Adrenal gland (tissue), 12 donors: Measurements from ENCODE around the gene ARR3. TPM values are rescaled to one million over a fixed set of nuclear protein-coding genes. Genes with fewer than 3 reads are reported as not detected.
"Not testable (repeated sequence)": the region's sequence is repeated elsewhere in the genome, so short reads cannot be mapped to it uniquely, and the experiment has no call there.

ENCODE experiments used
- DNase-seq, 7 donors: peaks; one replicate each; pipeline ENCODE4 v3.0.0-alpha.2; 2019 to 2020
- H3K27ac ChIP-seq, 5 donors: fragments of 200-600 bp; sonication (generic) in 4 of 5; 1 replicate in 3 of 5; 2 replicates in 2 of 5; pipeline versions ENCODE4 v1.5.1 to v1.8.0; 2016 to 2020; ENCODE audit warnings: mild to moderate bottlenecking in 1 of 5
- H3K27me3 ChIP-seq: fragments of 200-600 bp; 2 replicates; pipeline ENCODE4 v1.8.0; 2021
- H3K36me3 ChIP-seq, 2 donors: fragments of 200-600 bp; replicated peaks in 1 of 2; 1 replicate in 1 of 2; 2 replicates in 1 of 2; pipeline versions ENCODE4 v1.5.1 to v1.8.0; 2018 to 2022
- H3K4me1 ChIP-seq, 2 donors: fragments of 200-600 bp; replicated peaks in 1 of 2; 1 replicate in 1 of 2; 2 replicates in 1 of 2; pipeline versions ENCODE4 v1.5.1 to v1.8.0; 2018 to 2021
- H3K4me3 ChIP-seq, 4 donors: fragments of 200-600 bp; sonication (generic) in 3 of 4; one replicate each; pipeline ENCODE4 v1.5.1; 2016 to 2018
- H3K9me3 ChIP-seq, 3 donors: fragments of 200-600 bp; sonication (generic) in 1 of 3; replicated peaks in 1 of 3; 1 replicate in 2 of 3; 2 replicates in 1 of 3; pipeline versions ENCODE4 v1.5.1 to v1.8.0; 2016 to 2021
- POLR2A ChIP-seq, 2 donors: fragments of 450-650 bp; IDR thresholded peaks; one replicate each; pipeline ENCODE4 v1.6.1; 2017; ENCODE audit warnings: antibody characterized with exemption in 2 of 2, mild to moderate bottlenecking in 2 of 2, moderate library complexity in 1 of 2
- WGBS, 4 donors: extraction: QIAGEN DNeasy Blood & Tissue Kit in 2 of 4; methylation state at CpG; one replicate each; pipeline versions ENCODE4 v1.1.5 to v1.1.7; 2013 to 2017; 5-methylcytosine and 5-hydroxymethylcytosine counted together
- intact Hi-C, 2 donors: fragments of 100-400 bp; cut with DNase I; formaldehyde crosslinking; loops; one replicate each; pipeline versions ENCODE4 v1.14.1 to v1.15.0; 2022 to 2023
- polyA plus RNA-seq, 3 donors: library from polyadenylated mRNA; stranded (reverse); fragments of 200-250 nt in 2 of 3; fragments of 350-450 nt in 1 of 3; fragmentation: Illumina TruSeq in 1 of 3; extraction: RNeasy Lipid Tissue Mini Kit (QIAGEN cat#74804) in 1 of 3; gene quantifications; one replicate each; pipeline ENCODE4 v1.2.3, GENCODE V29; 2013 to 2014
- total RNA-seq, 9 donors: library from RNA; depleted of rRNA in 4 of 9; stranded (reverse); fragments of >200 nt in 4 of 9; fragments of 120-200 nt in 1 of 9; fragmentation: NEBNext Ultra II Directional in 1 of 9; extraction: Animal tissue kit (Norgen Biotek cat#: 25700) in 1 of 9; gene quantifications; one replicate each; pipeline versions ENCODE4 v1.1.0 to v1.2.4, GENCODE V29; 2013 to 2023
- TF ChIP-seq, protein P1 (sequence below), 6 experiments: fragments of 450-650 bp in 4 of 6; fragments of 200-600 bp in 2 of 6; sonication (generic) in 1 of 6; IDR thresholded peaks; 1 replicate in 5 of 6; 2 replicates in 1 of 6; pipeline versions ENCODE4 v1.5.1 to v1.8.0; 2016 to 2021; ENCODE audit warnings: antibody characterized with exemption in 6 of 6, mild to moderate bottlenecking in 2 of 6, moderate library complexity in 1 of 6
- donor health status: healthy with polysubstance abuse.
- donor health status: Bipolar disorder and iron deficiency.
- donor health status: DM: yes; HTN: yes; CAD: no.
- donor health status: DM: no; HTN: no; CAD: no.
- donor health status: DM: no; HTN: no; CAD: no.
- donor health status: DM: yes; HTN: yes; CAD: no.

The ARR3 gene
- total and polyA plus RNA-seq, 12 donors, result not detected

DNA sequence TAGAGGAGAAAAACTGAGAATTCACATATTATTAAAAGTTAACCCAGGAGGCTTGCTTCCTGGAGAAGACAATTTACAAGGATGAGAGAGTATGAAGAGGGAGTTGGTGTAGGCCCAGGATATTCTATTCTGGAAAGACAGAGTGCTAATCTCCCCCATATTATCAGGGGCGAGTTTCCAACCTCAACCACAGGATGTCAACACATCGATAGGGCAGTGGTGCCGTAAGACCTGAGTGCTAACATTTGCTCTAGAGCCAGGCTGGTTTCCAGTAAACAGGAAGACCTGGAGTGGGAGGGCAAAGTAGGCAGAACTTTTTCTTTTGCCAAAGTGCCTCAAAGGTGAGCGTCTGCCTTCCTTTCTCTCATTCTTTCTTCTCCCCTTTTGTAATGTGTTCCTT is 36.5 kb upstream of the ARR3 start:
- H3K4me1 ChIP-seq, result no peaks in the 10 kb centered on the region
- WGBS, 4 donors, result 72 to 81% (median 74%) methylated on average over 4 of the region's 4 CpGs; no CpG with 5 or more reads in 1 of the 4 donors
- no peak overlapping the region for H3K4me3 ChIP-seq
- H3K9me3 ChIP-seq, result no peaks in the 10 kb centered on the region
- TF ChIP-seq POLR2A (IDR thresholded peaks at IDR 0.05), result no peak
- TF ChIP-seq, protein P1, sequence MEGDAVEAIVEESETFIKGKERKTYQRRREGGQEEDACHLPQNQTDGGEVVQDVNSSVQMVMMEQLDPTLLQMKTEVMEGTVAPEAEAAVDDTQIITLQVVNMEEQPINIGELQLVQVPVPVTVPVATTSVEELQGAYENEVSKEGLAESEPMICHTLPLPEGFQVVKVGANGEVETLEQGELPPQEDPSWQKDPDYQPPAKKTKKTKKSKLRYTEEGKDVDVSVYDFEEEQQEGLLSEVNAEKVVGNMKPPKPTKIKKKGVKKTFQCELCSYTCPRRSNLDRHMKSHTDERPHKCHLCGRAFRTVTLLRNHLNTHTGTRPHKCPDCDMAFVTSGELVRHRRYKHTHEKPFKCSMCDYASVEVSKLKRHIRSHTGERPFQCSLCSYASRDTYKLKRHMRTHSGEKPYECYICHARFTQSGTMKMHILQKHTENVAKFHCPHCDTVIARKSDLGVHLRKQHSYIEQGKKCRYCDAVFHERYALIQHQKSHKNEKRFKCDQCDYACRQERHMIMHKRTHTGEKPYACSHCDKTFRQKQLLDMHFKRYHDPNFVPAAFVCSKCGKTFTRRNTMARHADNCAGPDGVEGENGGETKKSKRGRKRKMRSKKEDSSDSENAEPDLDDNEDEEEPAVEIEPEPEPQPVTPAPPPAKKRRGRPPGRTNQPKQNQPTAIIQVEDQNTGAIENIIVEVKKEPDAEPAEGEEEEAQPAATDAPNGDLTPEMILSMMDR (IDR thresholded peaks at IDR 0.05), result no peak
- no peak for DNase-seq
- no peak overlapping the region for H3K27ac ChIP-seq
- no peaks in the 10 kb centered on the region for H3K27me3 ChIP-seq
- intact Hi-C loops, result no loop called here
- no peaks in the 10 kb centered on the region for H3K36me3 ChIP-seq

GRCh38 chrX:70234355-70234754 is 33.8 kb upstream of the ARR3 start, which contains the start of gene AWAT1:
Gene AWAT1 (plus strand): TSS chrX:70234655. CDS start chrX:70234696, 41 bp downstream.
- Histone ChIP-seq H3K4me3 (no peak within 1 kb of the TSS), H3K9me3 (no peaks in the 10 kb centered on the region), H3K27me3 (no peaks in the 10 kb centered on the region), H3K4me1 (no peaks in the 10 kb centered on the region), H3K27ac (no peak within 1 kb of the TSS), H3K36me3 (no peaks in the 10 kb centered on the region)
- TF ChIP-seq, protein P1 (IDR thresholded peaks at IDR 0.05), result no peak
- no peak for TF ChIP-seq POLR2A (IDR thresholded peaks at IDR 0.05)
- no peak for DNase-seq
- intact Hi-C loops, result no loop called here
- WGBS, 4 donors, result 70 to 80% (median 71%) methylated on average over 3 of the region's 3 CpGs; no CpG with 5 or more reads in 1 of the 4 donors

DNA sequence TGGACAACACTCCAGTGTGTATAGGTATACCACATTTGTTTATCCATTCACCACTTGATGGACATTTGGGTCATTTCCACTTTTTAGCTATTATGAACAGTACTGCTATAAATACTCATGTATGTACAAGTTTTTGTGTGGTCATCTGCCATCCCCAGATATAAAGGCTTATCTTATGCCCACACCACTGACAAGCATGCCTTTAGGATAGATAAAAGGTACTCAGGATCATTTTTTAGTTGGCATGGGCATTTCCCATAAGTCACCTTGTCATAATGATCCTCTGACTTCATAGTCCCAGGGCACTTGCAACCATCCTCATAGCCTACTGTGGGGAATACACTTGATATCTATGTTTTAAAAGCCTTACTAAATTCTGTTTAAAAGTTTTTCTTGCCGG is 27.4 kb upstream of the ARR3 start:
- TF ChIP-seq, protein P1 (IDR thresholded peaks at IDR 0.05), result no peak
- no peak for TF ChIP-seq POLR2A (IDR thresholded peaks at IDR 0.05)
- no peak for DNase-seq
- Histone ChIP-seq H3K4me1 (no peaks in the 10 kb centered on the region), H3K27ac (no peak overlapping the region), H3K36me3 (no peaks in the 10 kb centered on the region), H3K4me3 (no peak overlapping the region), H3K9me3 (no peaks in the 10 kb centered on the region), H3K27me3 (no peaks in the 10 kb centered on the region)
- 80 to 100% (median 89%) methylated on average over 1 of the region's 1 CpG for WGBS, 4 donors
- intact Hi-C loops, result no loop called here

DNA sequence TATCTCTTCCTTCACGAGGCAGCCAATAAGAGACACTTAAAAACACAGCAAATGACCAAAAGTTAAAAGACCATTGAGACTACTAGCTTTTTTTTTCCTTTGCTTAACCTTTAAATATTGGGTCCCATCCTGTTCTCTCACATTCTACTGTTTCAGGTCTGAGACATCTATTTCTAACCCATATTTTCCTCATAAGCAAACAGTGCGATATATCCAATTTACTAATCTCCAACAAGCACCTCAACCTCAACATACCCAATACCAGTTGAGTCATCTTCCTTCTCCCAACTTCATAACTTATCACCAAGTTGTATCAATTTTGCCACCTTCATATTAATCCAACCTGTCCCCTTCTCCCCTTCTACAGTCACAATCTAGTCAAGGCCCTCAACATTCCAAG is 26.6 kb upstream of the ARR3 start:
- TF ChIP-seq, protein P1 (IDR thresholded peaks at IDR 0.05), result no peak
- TF ChIP-seq POLR2A (IDR thresholded peaks at IDR 0.05), result no peak
- no peak overlapping the region for H3K27ac ChIP-seq
- H3K4me3 ChIP-seq, result no peak overlapping the region
- DNase-seq, result no peak
- H3K9me3 ChIP-seq, result no peaks in the 10 kb centered on the region
- intact Hi-C loops, result no loop called here
- H3K36me3 ChIP-seq, result no peaks in the 10 kb centered on the region
- 63 to 87% (median 80%) methylated on average over 2 of the region's 2 CpGs for WGBS, 4 donors
- H3K27me3 ChIP-seq, result no peaks in the 10 kb centered on the region
- no peaks in the 10 kb centered on the region for H3K4me1 ChIP-seq

- H3K9me3 ChIP-seq, H3K27me3 ChIP-seq, H3K4me1 ChIP-seq, H3K27ac ChIP-seq, intact Hi-C loops, H3K36me3 ChIP-seq, H3K4me3 ChIP-seq, DNase-seq: not testable (repeated sequence)
- WGBS, 4 donors, result 77 to 79% (median 79%) methylated on average over 4 to 5 of the region's 5 CpGs
Measured at GRCh38 chrX:70243601-70244000, 24.5 kb upstream of the ARR3 start.
